ENCODE data around the gene SRRM2. TPM values are rescaled to one million over a fixed set of nuclear protein-coding genes. Genes with fewer than 3 reads are reported as not detected.

SRRM2 gene
- total and polyA plus RNA-seq, 9 of the 15 experiments (the other 6 are each of a cell fraction or from before 2014, with no cell fraction given) = 26.7 to 563 (median 81.1) TPM

- TF ChIP-seq CBX8 (IDR thresholded peaks at IDR 0.05; ENCODE audit: borderline replicate concordance, extremely low read depth, low read depth, low read length, poor library complexity, severe bottlenecking) (no peak), ESRRA (IDR thresholded peaks at IDR 0.05; ENCODE audit: borderline replicate concordance, low read depth) (no peak)
Observed at GRCh38 chr16:2705351-2705750, 47.1 kb upstream of the SRRM2 start (continued).

- no TSS peak for BruUV-seq (replicated peaks)
- H4K20me1 ChIP-seq (replicated peaks; ENCODE audit: control insufficient read depth, insufficient read depth, low read length) = no peaks in the 10 kb centered on the region; the same call in 1 of the 2 replicates
- H3K27me3 ChIP-seq (ENCODE audit: control insufficient read depth in 2 of 2, insufficient read depth in 2 of 2, low read length in 2 of 2) = no peaks in the 10 kb centered on the region
- no peak overlapping the region for H2AFZ ChIP-seq (ENCODE audit: low read depth, low read length)
- peaks cover 57% of the 10 kb centered on the region; the same call in 1 of the 3 replicates for H3K36me3 ChIP-seq (ENCODE audit: control insufficient read depth, insufficient read depth, low read length)
- H3K4me1 ChIP-seq (replicated peaks in 1 of 2; ENCODE audit: control insufficient read depth in 2 of 2, insufficient read depth in 2 of 2, low read length in 2 of 2) = peaks cover 0 to 41% of the 10 kb centered on the region in 2 experiments; a peak in 2 of 5 replicates
- H3K9me1 ChIP-seq (ENCODE audit: control insufficient read depth, insufficient read depth, low read length) = peaks cover 2% of the 10 kb centered on the region
- H3K9me3 ChIP-seq (replicated peaks; ENCODE audit: control insufficient read depth, insufficient read depth, low read depth, low read length) = no peaks in the 10 kb centered on the region
- CTCF ChIA-PET (ENCODE audit: low intra/inter-chr PET ratio) = no interaction called here
- H3K9ac ChIP-seq (ENCODE audit: insufficient read depth in 1 of 2, low read depth in 2 of 2, low read length in 2 of 2) = no peak overlapping the region; a peak in 1 of 4 replicates
- ATAC-seq (no peak), DNase-seq (ENCODE audit: extremely low read depth in 1 of 4, low spot score in 3 of 4) (no peak), FAIRE-seq (no peak)
- POLR2A ChIA-PET = interaction anchor here (0.6 kb wide), 1 partner anchor 19 kb away, joined by 3 read pairs; no protein-coding TSS in a partner anchor
- intact Hi-C loops (cut with micrococcal nuclease) = no loop called here
- no peak overlapping the region for H3K4me2 ChIP-seq (ENCODE audit: insufficient read depth, low read length)
- H3K79me2 ChIP-seq (ENCODE audit: control insufficient read depth, insufficient read depth, low read length) = no peaks in the 10 kb centered on the region
- whole genome bisulfite sequencing (ENCODE audit: insufficient coverage, low coverage, missing lambda C conversion rate) = 96% methylated on average over 16 of the region's 17 CpGs
- no peak for TF ChIP-seq RERE (CRISPR knock-in tag; IDR thresholded peaks at IDR 0.05; ENCODE audit: borderline replicate concordance)
- TF ChIP-seq POLR2G (IDR thresholded peaks at IDR 0.05; ENCODE audit: low read depth, low read length) = 0 out of 2 replicates have a peak, but pooled peaks have one; percentile 14
- no peak overlapping the region for H3K4me3 ChIP-seq
- no peak overlapping the region for H3K27ac ChIP-seq (ENCODE audit: extremely low read depth, low read depth, low read length)
- in situ Hi-C loops (cut with MboI) = no loop called here
Observed at GRCh38 chr16:2706085-2706484, 46.4 kb upstream of the SRRM2 start.
